Measurements from ENCODE around the gene PAGE2B. TPM values are rescaled to one million over a fixed set of nuclear protein-coding genes. Genes with fewer than 3 reads are reported as not detected.
A peak's percentile ranks its signal among the peaks of the same experiment; 100 is the strongest.
"Not testable (repeated sequence)": the region's sequence is repeated elsewhere in the genome, so short reads cannot be mapped to it uniquely, and the experiment has no call there.

PAGE2B gene
- total RNA-seq, 2 donors from 2014 or later: not detected

- Histone ChIP-seq H3K36me3 (ENCODE audit: control insufficient read depth, insufficient read depth, low read length) (no peaks in the 10 kb centered on the region), H3K9me3 (ENCODE audit: control insufficient read depth, low read length) (no peaks in the 10 kb centered on the region), H3K27ac (ENCODE audit: low read depth, low read length) (peak overlapping the region; percentile 38), H3K4me3 (ENCODE audit: low read length) (no peak overlapping the region), H3K4me1 (ENCODE audit: control insufficient read depth, insufficient read depth, low read length) (no peaks in the 10 kb centered on the region), H3K27me3 (ENCODE audit: control insufficient read depth, insufficient read depth, low read length, poor library complexity, severe bottlenecking) (no peaks in the 10 kb centered on the region), H3K9ac (ENCODE audit: extremely low read depth, low read length, poor library complexity, severe bottlenecking) (peak overlapping the region; percentile 30)
- Mint-ChIP-seq H3K4me3 (no peak overlapping the region), H3K36me3 (ENCODE audit: low read depth) (no peaks in the 10 kb centered on the region), H3K27ac (peak overlapping the region; percentile 75), H3K4me1 (peaks cover 12% of the 10 kb centered on the region), H3K27me3 (ENCODE audit: insufficient read depth) (no peaks in the 10 kb centered on the region), H3K9me3 (peaks cover 46% of the 10 kb centered on the region)
- 57% methylated on average over 7 of the region's 7 CpGs; no CpG with 5 or more reads in 1 of the 2 experiments for WGBS, 2 experiments (ENCODE audit: insufficient coverage in 1 of 2, insufficient read length in 1 of 2)
- no peak for DNase-seq
- no peak for TF ChIP-seq CTCF (conservative IDR thresholded peaks at IDR 0.05)
These were observed 34.5 kb downstream of the PAGE2B start for GRCh38 chrX:55109306-55109705.

- Mint-ChIP-seq H3K27ac (peak overlapping the region; percentile 91), H3K4me1 (peaks cover 12% of the 10 kb centered on the region), H3K36me3 (ENCODE audit: low read depth) (no peaks in the 10 kb centered on the region), H3K4me3 (no peak overlapping the region), H3K9me3 (peaks cover 46% of the 10 kb centered on the region), H3K27me3 (ENCODE audit: insufficient read depth) (no peaks in the 10 kb centered on the region)
- Histone ChIP-seq H3K27ac (ENCODE audit: low read depth, low read length) (no peak overlapping the region), H3K27me3 (ENCODE audit: control insufficient read depth, insufficient read depth, low read length, poor library complexity, severe bottlenecking) (no peaks in the 10 kb centered on the region), H3K4me1 (ENCODE audit: control insufficient read depth, insufficient read depth, low read length) (no peaks in the 10 kb centered on the region), H3K36me3 (ENCODE audit: control insufficient read depth, insufficient read depth, low read length) (no peaks in the 10 kb centered on the region), H3K9me3 (ENCODE audit: control insufficient read depth, low read length) (no peaks in the 10 kb centered on the region), H3K9ac (ENCODE audit: extremely low read depth, low read length, poor library complexity, severe bottlenecking) (peak overlapping the region; percentile 25), H3K4me3 (ENCODE audit: low read length) (no peak overlapping the region)
- DNase-seq: peak; percentile 49
- no peak for TF ChIP-seq CTCF (conservative IDR thresholded peaks at IDR 0.05)
- 44 to 80% methylated on average over 2 to 7 of the region's 8 CpGs for WGBS, 2 experiments (ENCODE audit: insufficient coverage in 1 of 2, insufficient read length in 1 of 2)
These were observed 36.9 kb downstream of the PAGE2B start for GRCh38 chrX:55111578-55112254.

- H3K27me3 ChIP-seq (ENCODE audit: control insufficient read depth, insufficient read depth, low read length, poor library complexity, severe bottlenecking): not testable (repeated sequence)
These were observed 41.8 kb downstream of the PAGE2B start for GRCh38 chrX:55116589-55116988.

More at GRCh38 chrX:55116589-55116988, 41.8 kb downstream of the PAGE2B start:
- H3K4me3 Mint-ChIP-seq; H3K9me3 ChIP-seq (ENCODE audit: control insufficient read depth, low read length); H3K36me3 ChIP-seq (ENCODE audit: control insufficient read depth, insufficient read depth, low read length); H3K36me3 Mint-ChIP-seq (ENCODE audit: low read depth); DNase-seq; H3K27me3 Mint-ChIP-seq (ENCODE audit: insufficient read depth); H3K27ac Mint-ChIP-seq; H3K4me3 ChIP-seq (ENCODE audit: low read length); H3K27ac ChIP-seq (ENCODE audit: low read depth, low read length); H3K4me1 ChIP-seq (ENCODE audit: control insufficient read depth, insufficient read depth, low read length); H3K9ac ChIP-seq (ENCODE audit: extremely low read depth, low read length, poor library complexity, severe bottlenecking): not testable (repeated sequence)
- WGBS, 2 experiments (ENCODE audit: insufficient coverage in 1 of 2, insufficient read length in 1 of 2): 98% methylated on average over 6 of the region's 7 CpGs; no CpG with 5 or more reads in 1 of the 2 experiments
- Mint-ChIP-seq H3K9me3 (peaks cover 38% of the 10 kb centered on the region), H3K4me1 (peaks cover 31% of the 10 kb centered on the region)
